ENCODE data around the gene OR51B6.
A peak's percentile ranks its signal among the peaks of the same experiment; 100 is the strongest.
"Not testable (repeated sequence)": the region's sequence is repeated elsewhere in the genome, so short reads cannot be mapped to it uniquely, and the experiment has no call there.

The OR51B6 gene

GRCh38 chr11:5366365-5366764 lies 15.1 kb downstream of the OR51B6 start:
- not testable (repeated sequence) for DNase-seq

DNA sequence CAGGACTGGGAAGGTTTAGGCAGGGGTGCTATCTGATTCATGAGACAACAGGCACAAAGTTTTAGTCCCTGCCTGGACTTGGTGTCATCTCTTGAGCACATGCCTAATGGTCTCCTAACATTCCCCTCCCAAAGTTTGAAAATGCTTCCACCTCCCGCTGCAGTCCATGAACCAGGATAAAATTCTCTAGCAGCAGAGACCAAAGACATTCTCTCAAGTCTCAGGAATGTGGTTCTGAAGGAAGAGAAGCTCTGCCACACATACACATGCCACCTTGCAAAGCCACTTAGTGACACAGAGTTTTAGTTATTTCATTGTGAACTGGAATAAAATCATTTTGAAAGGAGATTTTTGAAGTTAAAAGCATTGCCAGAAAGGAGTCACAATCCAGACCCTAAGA lies 15.5 kb downstream of the OR51B6 start:
- DNase-seq = no peak

DNA sequence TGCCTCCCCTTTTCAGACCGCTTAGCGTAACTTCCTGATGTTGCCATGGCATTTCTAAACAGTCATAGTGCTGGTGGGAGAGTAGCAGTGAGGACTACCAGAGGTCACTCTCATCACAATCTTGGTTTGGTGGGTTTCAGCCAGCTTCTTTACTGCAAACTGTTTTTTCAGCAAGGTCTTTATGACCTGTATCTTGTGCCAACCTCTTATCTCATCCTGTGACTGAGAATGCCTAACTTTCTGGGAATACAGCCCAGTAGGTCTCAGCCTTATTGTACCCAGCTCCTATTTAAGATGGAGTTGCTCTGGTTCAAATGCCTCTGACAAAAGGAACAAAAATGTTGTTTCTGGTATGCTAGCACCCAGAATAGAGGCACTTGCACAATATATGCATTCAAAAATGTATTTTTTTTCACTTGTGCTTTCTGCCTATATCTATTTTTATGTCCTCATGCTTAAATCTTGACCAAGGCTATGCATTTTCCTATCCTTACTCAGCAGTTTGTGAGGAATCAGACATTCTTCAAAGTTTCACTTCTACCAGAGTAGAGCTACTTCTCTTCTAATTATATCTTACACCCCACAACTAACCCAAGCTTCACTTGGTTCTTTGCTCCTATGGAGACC lies 16.3 kb downstream of the OR51B6 start:
- no peak for DNase-seq

- DNase-seq = no peak
Measured at GRCh38 chr11:5368502-5369043, 17.3 kb downstream of the OR51B6 start.

DNA sequence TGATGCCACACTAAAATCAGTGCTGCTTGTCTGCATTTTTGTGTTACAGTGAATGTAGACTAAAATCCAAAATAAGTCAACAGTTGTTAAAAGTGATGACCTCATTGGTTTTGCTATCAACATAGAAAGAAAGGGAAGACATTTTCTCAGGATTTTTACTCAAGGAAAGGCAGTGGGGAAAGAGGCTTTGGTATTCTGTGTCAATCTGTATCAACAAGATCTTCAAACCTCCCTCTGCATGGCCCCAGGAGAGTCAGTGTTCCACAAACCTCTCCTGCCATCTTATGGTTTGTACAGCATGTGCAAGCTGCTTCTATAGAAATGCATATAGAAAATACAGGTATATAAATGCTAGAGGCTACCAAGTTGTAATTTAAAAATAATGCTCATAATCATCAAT lies 18.5 kb downstream of the OR51B6 start:
- DNase-seq = no peak

DNA sequence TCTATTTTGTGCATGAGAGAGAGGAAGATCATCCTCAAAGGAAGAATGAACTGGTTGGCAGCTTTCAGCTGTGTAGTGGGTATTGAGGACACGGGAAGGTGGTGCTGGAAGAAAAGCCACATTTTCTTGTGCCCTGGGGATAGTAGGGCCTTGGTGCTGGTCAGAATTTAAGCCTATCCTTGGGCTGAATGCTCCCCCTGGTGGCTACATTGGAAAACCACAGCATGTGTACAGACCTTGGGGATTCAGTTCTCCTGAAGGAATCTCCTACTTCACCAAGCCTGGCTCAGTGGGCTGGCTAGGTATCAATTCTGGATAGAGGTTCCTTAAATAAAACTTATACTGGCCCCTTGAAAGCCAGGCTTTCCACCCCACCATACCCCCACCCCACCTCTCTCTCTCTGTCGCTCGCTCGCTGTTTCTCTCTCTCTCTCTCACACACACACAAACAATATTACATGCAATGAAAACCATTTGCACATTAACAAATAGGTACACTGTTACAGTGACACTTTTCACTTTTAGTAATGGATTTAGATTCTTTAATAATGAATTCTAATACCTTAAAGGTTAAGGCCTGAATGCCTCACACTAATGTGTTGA lies 29.5 kb downstream of the OR51B6 start:
- DNase-seq = peak; percentile 7

DNA sequence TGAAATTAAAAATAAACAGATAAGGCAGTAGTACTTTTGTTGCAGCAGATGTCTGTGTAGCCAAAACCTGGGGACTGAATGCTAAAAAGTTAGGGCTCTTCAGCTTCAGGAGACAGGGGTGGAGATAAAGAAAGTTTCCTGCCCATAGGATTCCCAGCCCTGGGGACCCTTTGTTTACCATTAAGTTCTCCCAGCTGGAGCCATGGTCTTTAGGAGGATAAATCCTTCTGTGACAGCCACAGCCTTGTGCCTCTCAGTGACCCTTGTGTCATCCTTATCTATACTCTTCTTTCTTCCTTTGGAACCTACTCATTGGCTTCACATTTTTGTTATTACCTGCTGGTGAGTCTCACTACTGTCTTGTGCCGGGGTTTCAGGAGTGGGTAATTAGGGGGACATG lies 32.3 kb downstream of the OR51B6 start, which contains the start of gene OR51M1:
OR51M1 (plus strand) TSS at position 237 of the 400 bp plus-strand sequence. CDS start 5,587 bp downstream, outside the sequence.
- DNase-seq = no peak

DNA sequence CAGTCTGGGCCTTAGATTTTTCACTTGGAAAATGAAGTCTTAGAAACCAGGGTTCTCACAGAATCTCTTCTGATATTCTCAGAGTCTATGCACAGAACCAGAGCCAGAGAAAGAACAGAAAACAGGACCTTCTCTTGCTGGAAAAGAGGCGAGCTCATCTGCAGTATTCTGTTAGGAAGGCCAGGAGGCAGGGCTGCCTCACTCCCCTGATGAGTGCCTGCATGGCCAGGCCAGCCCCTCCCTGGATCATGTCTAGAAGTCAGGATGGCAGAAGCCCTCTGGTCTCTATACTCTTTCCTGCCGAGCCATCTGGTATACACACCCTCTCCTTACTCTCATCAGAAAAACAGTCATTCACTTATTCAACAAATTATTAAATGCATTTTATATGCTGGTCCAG lies 33.0 kb downstream of the OR51B6 start:
- no peak for DNase-seq

- no peak for DNase-seq
Measured at GRCh38 chr11:5390210-5390609, 38.9 kb downstream of the OR51B6 start.

- no peak for DNase-seq
Measured at GRCh38 chr11:5394091-5394490, 42.8 kb downstream of the OR51B6 start.

DNA sequence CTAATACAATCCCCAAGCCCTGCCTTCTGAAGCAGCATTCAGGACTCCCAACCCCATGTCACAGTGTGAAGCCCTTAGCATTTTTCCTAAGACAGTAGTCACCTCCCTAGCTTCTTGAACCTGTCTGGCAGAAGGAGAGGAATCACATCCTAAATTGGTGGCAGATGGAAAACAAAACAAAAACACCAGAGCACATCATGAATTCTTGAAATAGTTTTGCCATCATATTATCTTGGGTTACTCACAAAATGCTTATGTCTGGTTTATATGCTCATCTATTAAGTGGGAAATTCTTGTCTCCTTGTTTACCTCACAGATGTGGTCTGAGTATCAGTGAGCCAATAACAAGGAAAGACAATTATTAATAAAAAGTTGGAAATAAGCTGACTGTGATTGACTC lies 47.6 kb downstream of the OR51B6 start:
- DNase-seq = no peak
